Subcutaneous adipose tissue (tissue), 4 donors: ENCODE results near the gene NLGN2. TPM values are rescaled to one million over a fixed set of nuclear protein-coding genes. Genes with fewer than 3 reads are reported as not detected.

ENCODE experiments used
- total RNA-seq, 4 donors: library from RNA; depleted of rRNA; stranded (reverse); fragments of >200 nt; gene quantifications; one replicate each; pipeline ENCODE4 v1.1.0, GENCODE V29; 2016
- TF ChIP-seq, protein P1 (sequence below): fragments of 450-650 bp; IDR thresholded peaks from one replicate; pipeline ENCODE4 v1.5.1; 2016; ENCODE audit warnings: low read depth, mild to moderate bottlenecking, control low read depth, antibody characterized with exemption, moderate library complexity

Gene NLGN2
- total RNA-seq, 4 donors from 2014 or later, result 3.1 to 6.8 (median 4.2) TPM

DNA sequence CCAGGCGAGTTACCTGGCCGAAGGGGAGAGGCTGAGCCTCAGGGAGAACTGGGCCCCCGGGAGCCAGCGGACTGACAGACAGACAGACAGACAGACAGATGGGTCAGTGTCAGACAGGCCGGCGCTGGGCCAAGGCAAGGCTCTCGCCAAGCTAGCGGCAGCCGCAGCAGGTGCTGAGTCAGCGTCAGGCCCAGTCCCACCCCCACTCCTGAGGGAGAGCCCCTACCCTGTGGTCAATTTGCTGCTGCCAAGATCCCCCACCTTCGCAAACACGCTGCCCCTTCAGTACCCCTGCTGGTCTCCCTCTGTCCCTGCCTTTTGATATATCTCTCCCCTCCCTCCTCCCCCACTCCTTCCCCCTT lies 33.2 kb downstream of the NLGN2 start:
- TF ChIP-seq, protein P1, sequence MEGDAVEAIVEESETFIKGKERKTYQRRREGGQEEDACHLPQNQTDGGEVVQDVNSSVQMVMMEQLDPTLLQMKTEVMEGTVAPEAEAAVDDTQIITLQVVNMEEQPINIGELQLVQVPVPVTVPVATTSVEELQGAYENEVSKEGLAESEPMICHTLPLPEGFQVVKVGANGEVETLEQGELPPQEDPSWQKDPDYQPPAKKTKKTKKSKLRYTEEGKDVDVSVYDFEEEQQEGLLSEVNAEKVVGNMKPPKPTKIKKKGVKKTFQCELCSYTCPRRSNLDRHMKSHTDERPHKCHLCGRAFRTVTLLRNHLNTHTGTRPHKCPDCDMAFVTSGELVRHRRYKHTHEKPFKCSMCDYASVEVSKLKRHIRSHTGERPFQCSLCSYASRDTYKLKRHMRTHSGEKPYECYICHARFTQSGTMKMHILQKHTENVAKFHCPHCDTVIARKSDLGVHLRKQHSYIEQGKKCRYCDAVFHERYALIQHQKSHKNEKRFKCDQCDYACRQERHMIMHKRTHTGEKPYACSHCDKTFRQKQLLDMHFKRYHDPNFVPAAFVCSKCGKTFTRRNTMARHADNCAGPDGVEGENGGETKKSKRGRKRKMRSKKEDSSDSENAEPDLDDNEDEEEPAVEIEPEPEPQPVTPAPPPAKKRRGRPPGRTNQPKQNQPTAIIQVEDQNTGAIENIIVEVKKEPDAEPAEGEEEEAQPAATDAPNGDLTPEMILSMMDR, result no peak

- TF ChIP-seq, protein P1, result no peak
Measured at GRCh38 chr17:7441266-7441665, 33.6 kb downstream of the NLGN2 start.

GRCh38 chr17:7442142-7442541 lies 34.5 kb downstream of the NLGN2 start:
- TF ChIP-seq, protein P1, result no peak

DNA sequence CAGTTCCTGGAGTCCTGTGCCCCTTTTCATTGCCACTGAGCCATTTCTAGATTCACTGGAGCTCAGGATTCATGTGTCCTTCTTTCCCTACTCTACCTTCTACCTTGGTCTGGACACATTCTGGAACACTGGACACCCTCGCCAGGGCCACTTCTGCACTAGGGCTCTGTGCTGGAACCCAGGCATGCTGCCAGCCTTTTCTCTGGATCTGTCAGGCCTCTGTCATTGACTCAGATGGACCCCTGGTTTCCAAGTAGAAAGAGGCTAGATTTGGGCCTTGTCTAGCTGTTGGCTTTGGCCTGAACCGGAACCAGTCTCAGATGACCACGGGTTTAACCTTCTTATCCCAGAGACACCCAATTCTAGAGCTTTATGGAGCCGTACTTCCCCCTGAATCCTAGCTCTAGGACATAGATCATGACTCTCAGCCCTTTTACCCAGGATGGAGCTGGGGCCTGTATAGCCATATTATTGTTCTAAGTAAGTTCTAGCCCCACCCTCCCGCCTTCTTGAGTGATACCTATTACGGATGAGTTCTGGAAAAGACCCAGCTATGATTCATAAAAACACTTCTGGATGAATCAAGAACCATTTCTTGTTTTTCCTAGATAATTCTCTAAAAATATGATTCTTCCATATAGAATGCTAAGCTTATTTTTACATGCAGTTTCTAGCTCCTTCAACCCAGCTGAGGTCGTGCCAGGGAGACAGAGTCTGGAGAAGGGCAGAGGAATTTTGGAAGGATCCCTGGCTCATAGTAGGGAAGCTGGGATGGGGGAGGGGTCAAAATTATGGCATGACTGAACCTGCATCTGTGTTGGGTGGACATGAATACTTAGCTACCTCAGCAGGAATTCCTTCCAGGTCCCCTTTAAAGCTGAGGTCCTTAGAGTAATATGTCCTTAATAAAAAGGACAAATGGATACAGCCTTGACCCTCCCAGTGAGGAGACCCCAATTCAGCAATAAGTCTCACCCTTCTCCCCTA lies 36.1 kb downstream of the NLGN2 start:
- TF ChIP-seq, protein P1, result no peak

- TF ChIP-seq, protein P1, result no peak
Measured at GRCh38 chr17:7444682-7445618, 37.3 kb downstream of the NLGN2 start, which contains the start of gene CHRNB1. CHRNB1 (plus strand) TSS chr17:7445061; CDS start chr17:7445128, 67 bp downstream.

GRCh38 chr17:7445619-7445968 lies 37.9 kb downstream of the NLGN2 start:
- TF ChIP-seq, protein P1, result no peak

DNA sequence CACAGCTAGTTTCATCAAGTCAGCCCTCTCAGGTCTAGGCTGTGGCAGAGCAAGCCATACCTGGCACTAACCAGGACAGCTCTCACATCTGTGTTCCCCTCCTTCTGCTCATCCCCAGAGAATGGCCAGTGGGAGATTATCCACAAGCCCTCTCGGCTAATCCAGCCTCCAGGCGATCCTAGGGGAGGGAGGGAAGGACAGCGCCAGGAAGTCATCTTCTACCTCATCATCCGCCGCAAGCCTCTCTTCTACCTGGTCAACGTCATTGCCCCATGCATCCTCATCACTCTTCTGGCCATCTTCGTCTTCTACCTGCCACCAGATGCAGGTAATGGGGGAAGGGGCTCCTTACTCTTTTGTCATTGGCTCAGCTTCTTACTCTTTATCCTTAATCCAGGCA lies 40.8 kb downstream of the NLGN2 start:
- TF ChIP-seq, protein P1, result no peak
